ENCODE results near the gene TLK1. TPM values are rescaled to one million over a fixed set of nuclear protein-coding genes. Genes with fewer than 3 reads are reported as not detected.

Gene TLK1
- total and polyA plus RNA-seq, 10 of the 15 experiments (the other 5 are each of a cell fraction or from before 2014, with no cell fraction given), result 25.1 to 126 (median 57.3) TPM

GRCh38 chr2:170943041-170943440, 217.7 kb downstream of the TLK1 start:
- no peak overlapping the region for H3K4me2 ChIP-seq (ENCODE audit: control insufficient read depth, insufficient read depth)
- no peak overlapping the region for H3K4me3 ChIP-seq
- H3K9ac ChIP-seq (ENCODE audit: control insufficient read depth, insufficient read depth, low read length), result no peak overlapping the region
- H4K20me1 ChIP-seq (ENCODE audit: control insufficient read depth, insufficient read depth), result no peaks in the 10 kb centered on the region
- no peak for ATAC-seq
- in situ Hi-C loops (cut with MboI) (loop anchor here (25.0 kb wide), 1 partner anchor 1619 kb away; the partner anchor contains the start of gene PDK1), intact Hi-C loops (cut with micrococcal nuclease; ENCODE audit: unreplicated experiment) (no loop called here)
- no peaks in the 10 kb centered on the region for H3K27me3 ChIP-seq (replicated peaks in 1 of 2; ENCODE audit: control insufficient read depth in 2 of 2, insufficient read depth in 2 of 2, low read length in 1 of 2)
- no peak for DNase-seq (ENCODE audit: low read depth, low spot score)
- WGBS (ENCODE audit: insufficient coverage, insufficient replicate concordance, low lambda C conversion rate, missing lambda C conversion rate), result 96% methylated on average over 1 of the region's 1 CpG
- ChIA-PET SMC1A (ENCODE audit: uncharacterized antibody, unreplicated experiment) (interaction anchor here (1.4 to 7.0 kb wide), 2 partner anchors 8 to 11 kb away, joined by 4 to 55 read pairs; no protein-coding TSS in a partner anchor), POLR2A (interaction anchor here (1.2 kb wide), 1 partner anchor 47 kb away, joined by 3 read pairs; no protein-coding TSS in a partner anchor), RAD21 (ENCODE audit: unreplicated experiment) (no interaction called here), CTCF (interaction anchor here (0.5 to 1.3 kb wide), 5 partner anchors 11 to 330 kb away, joined by 3 to 4 read pairs (median 3); no protein-coding TSS in a partner anchor)
- H3K79me2 ChIP-seq (ENCODE audit: control insufficient read depth, insufficient read depth, low read length), result peaks cover 96% of the 10 kb centered on the region
- H3K27ac ChIP-seq (ENCODE audit: control insufficient read depth, insufficient read depth), result no peak overlapping the region
- H2AFZ ChIP-seq (ENCODE audit: control insufficient read depth, low read depth, low read length), result no peak overlapping the region
- 0 out of 2 replicates have a peak, but pooled peaks cover 2% of the 10 kb centered on the region for H3K4me1 ChIP-seq (ENCODE audit: control insufficient read depth, insufficient read depth, low read length)
- BruUV-seq (replicated peaks), result no TSS peak
- peaks cover 0 to 6% of the 10 kb centered on the region in 2 experiments; a peak in 1 of 4 replicates for H3K36me3 ChIP-seq (ENCODE audit: control insufficient read depth in 2 of 2, insufficient read depth in 2 of 2, low read length in 1 of 2)
- H3K9me3 ChIP-seq (replicated peaks; ENCODE audit: control insufficient read depth, insufficient read depth, low read length), result peaks cover 6% of the 10 kb centered on the region; the same call in 2 of the 3 replicates
- no peak for FAIRE-seq
- TF ChIP-seq SMARCA5 (IDR thresholded peaks at IDR 0.05) (no peak), ZBTB11 (CRISPR knock-in tag; IDR thresholded peaks at IDR 0.05) (no peak), NRF1 (conservative IDR thresholded peaks at IDR 0.05; ENCODE audit: low read depth, low read length) (no peak), FOS (IDR thresholded peaks at IDR 0.05; ENCODE audit: borderline replicate concordance, extremely low read depth, insufficient read length) (no peak), ZBTB4 (CRISPR knock-in tag; IDR thresholded peaks at IDR 0.05) (no peak), FOXM1 (IDR thresholded peaks at IDR 0.05; ENCODE audit: low read depth, low read length) (no peak), MEF2A (IDR thresholded peaks at IDR 0.05; ENCODE audit: insufficient read depth, low read depth, low read length) (no peak), RBBP5 (conservative IDR thresholded peaks at IDR 0.05) (no peak), PML (IDR thresholded peaks at IDR 0.05; ENCODE audit: low read length) (no peak), MYB (IDR thresholded peaks at IDR 0.05; ENCODE audit: borderline replicate concordance, low read depth, low read length) (no peak), ZNF592 (IDR thresholded peaks at IDR 0.05) (no peak), ZNF384 (IDR thresholded peaks at IDR 0.05; ENCODE audit: borderline replicate concordance, low read depth, low read length) (no peak), RUNX3 (IDR thresholded peaks at IDR 0.05; ENCODE audit: low read length) (no peak)
